HG03066 (cell line): ENCODE measurements around the gene CFDP1.

Experiments used
- ATAC-seq: cut with Tn5 transposase; IDR thresholded peaks from one replicate; pipeline ENCODE4 v1.9.1; 2021; ENCODE audit warnings: low read depth; ENCODE audit not compliant: unreplicated experiment

CFDP1 gene

GRCh38 chr16:75432828-75433731 is at the start of gene CFDP1:
CFDP1 (minus strand) TSS chr16:75433503; CDS start chr16:75433352, 151 bp downstream.
- ATAC-seq, result peak; percentile 91

- no peak for ATAC-seq
Measured at GRCh38 chr16:75482434-75483205, 49.3 kb upstream of the CFDP1 start.

GRCh38 chr16:75481475-75481874 is 48.2 kb upstream of the CFDP1 start:
- ATAC-seq, result no peak

- ATAC-seq, result no peak
Measured at GRCh38 chr16:75479421-75479990, 46.2 kb upstream of the CFDP1 start.

GRCh38 chr16:75478480-75479345 is 45.4 kb upstream of the CFDP1 start:
- no peak for ATAC-seq

GRCh38 chr16:75477680-75478473 is 44.6 kb upstream of the CFDP1 start:
- peak; percentile 47 for ATAC-seq

- no peak for ATAC-seq
Measured at GRCh38 chr16:75476817-75477216, 43.5 kb upstream of the CFDP1 start.

GRCh38 chr16:75475420-75475847 is 42.1 kb upstream of the CFDP1 start:
- ATAC-seq, result no peak

- ATAC-seq, result no peak
Measured at GRCh38 chr16:75472908-75473877, 39.9 kb upstream of the CFDP1 start.

- peak; percentile 63 for ATAC-seq
Measured at GRCh38 chr16:75471723-75472633, 38.7 kb upstream of the CFDP1 start.

GRCh38 chr16:75466760-75467159 is 33.5 kb upstream of the CFDP1 start:
- ATAC-seq, result no peak

- peak; percentile 88 for ATAC-seq
Measured at GRCh38 chr16:75464122-75464918, 31.0 kb upstream of the CFDP1 start, which contains the start of gene TMEM170A. TMEM170A (minus strand) TSS chr16:75464689; CDS start chr16:75464600, 89 bp downstream.

GRCh38 chr16:75463389-75464121 is 30.3 kb upstream of the CFDP1 start:
- ATAC-seq, result peak; percentile 6

GRCh38 chr16:75462806-75463205 is 29.5 kb upstream of the CFDP1 start:
- ATAC-seq, result no peak

- no peak for ATAC-seq
Measured at GRCh38 chr16:75461575-75461974, 28.3 kb upstream of the CFDP1 start.

- ATAC-seq, result no peak
Measured at GRCh38 chr16:75460446-75460845, 27.1 kb upstream of the CFDP1 start.
